CD14-positive monocyte (primary cell): ENCODE results near the gene GNB2. TPM values are rescaled to one million over a fixed set of nuclear protein-coding genes. Genes with fewer than 3 reads are reported as not detected.
"Not testable (repeated sequence)": the region's sequence is repeated elsewhere in the genome, so short reads cannot be mapped to it uniquely, and the experiment has no call there.

Experiments used
- DNase-seq, 3 donors: peaks; one replicate each; pipeline ENCODE4 v3.0.0-alpha.2; 2011 to 2022
- H2AFZ ChIP-seq: 2 replicates; pipeline ENCODE4 v1.6.0; 2012; ENCODE audit warnings: mild to moderate bottlenecking, low read depth, low read length, inconsistent platforms; ENCODE audit not compliant: insufficient read depth, poor library complexity, severe bottlenecking
- H3K27ac ChIP-seq, 2 donors: 1 replicate in 1 of 2; 2 replicates in 1 of 2; pipeline ENCODE4 v1.5.1; 2012 to 2013; ENCODE audit warnings: low read length in 2 of 2, control low read depth in 1 of 2, inconsistent platforms in 1 of 2, low read depth in 1 of 2, mild to moderate bottlenecking in 1 of 2
- H3K27me3 ChIP-seq, 2 donors: one replicate each; pipeline versions ENCODE4 v1.6.0 to v1.6.1; 2011 to 2013; ENCODE audit warnings: low read length in 2 of 2; ENCODE audit not compliant: control insufficient read depth in 2 of 2, insufficient read depth in 2 of 2
- H3K36me3 ChIP-seq, 2 donors: replicated peaks in 1 of 2; 1 replicate in 1 of 2; 2 replicates in 1 of 2; pipeline versions ENCODE4 v1.5.1 to v1.6.1; 2012 to 2013; ENCODE audit warnings: low read length in 2 of 2, control low read depth in 1 of 2, inconsistent platforms in 1 of 2, mild to moderate bottlenecking in 1 of 2; ENCODE audit not compliant: insufficient read depth in 2 of 2, control insufficient read depth in 1 of 2
- H3K4me1 ChIP-seq, 2 donors: 1 replicate in 1 of 2; 2 replicates in 1 of 2; pipeline versions ENCODE4 v1.5.1 to v1.6.1; 2012 to 2013; ENCODE audit warnings: low read length in 2 of 2, control low read depth in 1 of 2, inconsistent platforms in 1 of 2, mild to moderate bottlenecking in 1 of 2, moderate library complexity in 1 of 2; ENCODE audit not compliant: insufficient read depth in 2 of 2, control insufficient read depth in 1 of 2
- H3K4me2 ChIP-seq: replicated peaks from 2 replicates; pipeline ENCODE3; 2012; ENCODE audit warnings: low read length, moderate library complexity, mild to moderate bottlenecking; ENCODE audit not compliant: poor library complexity, severe bottlenecking; ENCODE audit errors: extremely low read depth
- H3K4me3 ChIP-seq, 3 experiments: fragments of 200-600 bp in 1 of 3; sonication (generic) in 1 of 3; replicated peaks in 1 of 3; 1 replicate in 2 of 3; 2 replicates in 1 of 3; pipeline ENCODE4 v1.5.1; 2011 to 2013; ENCODE audit warnings: low read length in 3 of 3, mild to moderate bottlenecking in 3 of 3, control low read depth in 2 of 3, low read depth in 2 of 3, inconsistent platforms in 1 of 3, moderate library complexity in 1 of 3
- H3K79me2 ChIP-seq: 2 replicates; pipeline ENCODE4 v1.6.0; 2012; ENCODE audit warnings: mild to moderate bottlenecking, control low read depth, inconsistent platforms, low read length, moderate library complexity; ENCODE audit not compliant: insufficient read depth
- H3K9ac ChIP-seq: 2 replicates; pipeline ENCODE4 v1.6.0; 2017; ENCODE audit warnings: low read length, mild to moderate bottlenecking; ENCODE audit not compliant: insufficient read depth, poor library complexity, severe bottlenecking
- H3K9me3 ChIP-seq, 2 donors: replicated peaks in 1 of 2; 1 replicate in 1 of 2; 2 replicates in 1 of 2; pipeline versions ENCODE4 v1.5.1 to v1.6.1; 2012 to 2013; ENCODE audit warnings: low read length in 2 of 2, control low read depth in 1 of 2; ENCODE audit not compliant: control insufficient read depth in 1 of 2, insufficient read depth in 1 of 2
- H4K20me1 ChIP-seq: 2 replicates; pipeline ENCODE4 v1.6.0; 2012; ENCODE audit warnings: mild to moderate bottlenecking, low read length, control low read depth, moderate library complexity; ENCODE audit not compliant: insufficient read depth
- H3K27ac Mint-ChIP-seq, 7 donors: one replicate each; pipeline ENCODE4 v1.8.0; 2020; ENCODE audit warnings: mild to moderate bottlenecking in 7 of 7, mixed read lengths in 7 of 7, moderate library complexity in 6 of 7, inconsistent platforms in 2 of 7
- H3K27me3 Mint-ChIP-seq, 3 donors: one replicate each; pipeline ENCODE4 v1.8.0; 2021 to 2022; ENCODE audit warnings: low read depth in 3 of 3, mild to moderate bottlenecking in 3 of 3, mixed read lengths in 3 of 3, moderate library complexity in 3 of 3, inconsistent platforms in 1 of 3
- H3K36me3 Mint-ChIP-seq, 2 donors: one replicate each; pipeline ENCODE4 v1.8.0; 2020; ENCODE audit warnings: mixed read lengths in 2 of 2, inconsistent platforms in 1 of 2, mild to moderate bottlenecking in 1 of 2
- H3K4me1 Mint-ChIP-seq: one replicate; pipeline ENCODE4 v1.8.0; 2020; ENCODE audit warnings: mild to moderate bottlenecking, mixed read lengths
- H3K4me3 Mint-ChIP-seq, 2 donors: one replicate each; pipeline ENCODE4 v1.8.0; 2020; ENCODE audit warnings: mild to moderate bottlenecking in 2 of 2, mixed read lengths in 2 of 2, moderate library complexity in 1 of 2
- H3K9me3 Mint-ChIP-seq, 7 donors: one replicate each; pipeline ENCODE4 v1.8.0; 2020 to 2022; ENCODE audit warnings: mixed read lengths in 7 of 7, mild to moderate bottlenecking in 6 of 7, moderate library complexity in 6 of 7, inconsistent platforms in 2 of 7
- CTCF ChIP-seq: fragments of 200-600 bp; IDR thresholded peaks from one replicate; pipeline ENCODE4 v1.8.0; 2022; ENCODE audit warnings: antibody characterized with exemption, mild to moderate bottlenecking
- WGBS: methylation state at CpG from one replicate; pipeline ENCODE4 v1.1.5; 2013; ENCODE audit warnings: missing lambda C conversion rate; ENCODE audit not compliant: insufficient coverage; 5-methylcytosine and 5-hydroxymethylcytosine counted together
- intact Hi-C, 2 donors: fragments of 100-400 bp; cut with micrococcal nuclease; formaldehyde crosslinking; loops; one replicate each; pipeline versions ENCODE4 v1.15.0 to v1.15.1; 2023
- polyA plus RNA-seq, 3 donors: library from polyadenylated mRNA; depleted of rRNA in 1 of 3; unstranded in 2 of 3; stranded (reverse) in 1 of 3; fragments of 300-500 nt in 2 of 3; fragments of >200 nt in 1 of 3; fragmentation: Illumina TruSeq in 2 of 3; gene quantifications; 1 replicate in 2 of 3; 2 replicates in 1 of 3; pipeline ENCODE4 v1.2.3, GENCODE V29; 2012 to 2021

The GNB2 gene
- polyA plus RNA-seq, 3 donors, result 90.0 to 436 (median 94.6) TPM

- Mint-ChIP-seq H3K27me3 (peaks cover 50 to 62% (median 52%) of the 10 kb centered on the region in 3 donors), H3K9me3 (peaks cover 11 to 33% (median 18%) of the 10 kb centered on the region in 7 donors), H3K27ac (no peak overlapping the region), H3K4me1 (peaks cover 8% of the 10 kb centered on the region), H3K36me3 (peaks cover 0 to 4% of the 10 kb centered on the region in 2 donors), H3K4me3 (peak overlapping the region in 1 of 2 donors; percentile 4)
- Histone ChIP-seq H3K4me1 (no peaks in the 10 kb centered on the region), H3K36me3 (no peaks in the 10 kb centered on the region), H3K4me3 (no peak overlapping the region), H4K20me1 (no peaks in the 10 kb centered on the region), H3K4me2 (no peak overlapping the region), H3K79me2 (no peaks in the 10 kb centered on the region), H2AFZ (no peak overlapping the region), H3K27me3 (peaks cover 24 to 34% of the 10 kb centered on the region in 2 donors), H3K9me3 (peaks cover 12 to 15% of the 10 kb centered on the region in 2 donors), H3K9ac (no peak overlapping the region), H3K27ac (no peak overlapping the region)
- no peak for TF ChIP-seq CTCF
- DNase-seq, result no peak
- WGBS, result 91% methylated on average over 13 of the region's 17 CpGs
- intact Hi-C loops, result loop anchor here in 1 of 2 donors (10.0 kb wide), 1 partner anchor 132 kb away; the partner anchor contains the start of gene SLC12A9
These were observed 49.1 kb downstream of the GNB2 start for GRCh38 chr7:100722480-100723212.

GRCh38 chr7:100723732-100724275 is 50.3 kb downstream of the GNB2 start:
- no peak for DNase-seq
- peaks cover 48 to 59% (median 52%) of the 10 kb centered on the region in 3 donors for H3K27me3 Mint-ChIP-seq
- intact Hi-C loops, result loop anchor here (2.0 to 10.0 kb wide), 2 partner anchors 131 to 253 kb away; partner anchors contain the start of gene SLC12A9 (in 1 of the 2)
- H3K79me2 ChIP-seq, result no peaks in the 10 kb centered on the region
- no peak overlapping the region for H3K4me3 Mint-ChIP-seq
- H3K36me3 ChIP-seq, result no peaks in the 10 kb centered on the region
- no peak for TF ChIP-seq CTCF
- H3K4me3 ChIP-seq, result no peak overlapping the region
- H3K9me3 Mint-ChIP-seq, result peaks cover 3 to 21% (median 7%) of the 10 kb centered on the region in 7 donors
- H3K27me3 ChIP-seq, result peaks cover 24 to 33% of the 10 kb centered on the region in 2 donors
- no peaks in the 10 kb centered on the region for H3K4me1 ChIP-seq
- peaks cover 8% of the 10 kb centered on the region for H3K4me1 Mint-ChIP-seq
- peaks cover 0 to 3% of the 10 kb centered on the region in 2 donors for H3K36me3 Mint-ChIP-seq
- WGBS, result 89% methylated on average over 11 of the region's 16 CpGs
- H3K27ac Mint-ChIP-seq, result no peak overlapping the region
- no peak overlapping the region for H3K27ac ChIP-seq
- no peak overlapping the region for H3K9ac ChIP-seq
- H3K9me3 ChIP-seq, result peaks cover 8 to 12% of the 10 kb centered on the region in 2 donors
- H4K20me1 ChIP-seq, result no peaks in the 10 kb centered on the region
- no peak overlapping the region for H2AFZ ChIP-seq
- H3K4me2 ChIP-seq, result no peak overlapping the region

GRCh38 chr7:100724364-100724763 is 50.8 kb downstream of the GNB2 start:
- H2AFZ ChIP-seq, H3K4me3 Mint-ChIP-seq, H3K4me1 ChIP-seq, H3K4me1 Mint-ChIP-seq, H3K27ac ChIP-seq, H3K79me2 ChIP-seq, H3K4me2 ChIP-seq, H3K27ac Mint-ChIP-seq, H3K9ac ChIP-seq, H4K20me1 ChIP-seq, H3K4me3 ChIP-seq, H3K36me3 ChIP-seq, DNase-seq, H3K36me3 Mint-ChIP-seq: not testable (repeated sequence)
- peaks cover 2 to 12% of the 10 kb centered on the region in 2 donors for H3K9me3 ChIP-seq
- no CpG with 5 or more reads among the region's 2 CpGs for WGBS
- intact Hi-C loops, result loop anchor here (2.0 to 10.0 kb wide), 2 partner anchors 130 to 254 kb away; partner anchors contain the start of gene SLC12A9 (in 1 of the 2)
- peaks cover 0 to 16% (median 3%) of the 10 kb centered on the region in 7 donors for H3K9me3 Mint-ChIP-seq
- peaks cover 44 to 54% (median 49%) of the 10 kb centered on the region in 3 donors for H3K27me3 Mint-ChIP-seq
- peaks cover 19 to 27% of the 10 kb centered on the region in 2 donors for H3K27me3 ChIP-seq
